NCI-H526 (cell line): ENCODE measurements around the gene MROH8.

ENCODE experiments used
- DNase-seq, 2 experiments: peaks; one replicate each; lab custom pipeline; 2025; lab: John Stamatoyannopoulos, UW

Gene MROH8

GRCh38 chr20:37178839-37179682, at the start of gene MROH8, which contains the start of gene RPN2:
Gene MROH8, minus strand, starts transcription at chr20:37179548.
Gene RPN2, plus strand, starts transcription at chr20:37179330. Its CDS starts 27 bp downstream, at chr20:37179357.
- peak; percentile 97 to 99 for DNase-seq

GRCh38 chr20:37228656-37229055, 49.3 kb upstream of the MROH8 start:
- DNase-seq, result no peak

- DNase-seq, result no peak
Observed at GRCh38 chr20:37228082-37228481, 48.7 kb upstream of the MROH8 start.

- DNase-seq, result no peak
Observed at GRCh38 chr20:37226889-37227288, 47.5 kb upstream of the MROH8 start.

- no peak for DNase-seq
Observed at GRCh38 chr20:37225146-37225545, 45.8 kb upstream of the MROH8 start.

- DNase-seq, result no peak
Observed at GRCh38 chr20:37223053-37223452, 43.7 kb upstream of the MROH8 start.

GRCh38 chr20:37222086-37222485, 42.7 kb upstream of the MROH8 start:
- no peak for DNase-seq

GRCh38 chr20:37220731-37221130, 41.4 kb upstream of the MROH8 start:
- no peak for DNase-seq

GRCh38 chr20:37219751-37220668, 40.7 kb upstream of the MROH8 start:
- DNase-seq, result no peak

- DNase-seq, result no peak
Observed at GRCh38 chr20:37218976-37219375, 39.6 kb upstream of the MROH8 start.

- no peak for DNase-seq
Observed at GRCh38 chr20:37218441-37218840, 39.1 kb upstream of the MROH8 start.

GRCh38 chr20:37209661-37210314, 30.4 kb upstream of the MROH8 start:
- DNase-seq, result no peak

GRCh38 chr20:37209193-37209592, 29.8 kb upstream of the MROH8 start:
- no peak for DNase-seq

- DNase-seq, result no peak
Observed at GRCh38 chr20:37207171-37207570, 27.8 kb upstream of the MROH8 start.

- no peak for DNase-seq
Observed at GRCh38 chr20:37205794-37206193, 26.4 kb upstream of the MROH8 start.

- no peak for DNase-seq
Observed at GRCh38 chr20:37205130-37205529, 25.8 kb upstream of the MROH8 start.

- DNase-seq, result no peak
Observed at GRCh38 chr20:37204056-37204455, 24.7 kb upstream of the MROH8 start.

- DNase-seq, result peak; percentile 14 to 39
Observed at GRCh38 chr20:37202267-37202943, 23.1 kb upstream of the MROH8 start.

- no peak for DNase-seq
Observed at GRCh38 chr20:37201827-37202162, 22.4 kb upstream of the MROH8 start.

- no peak for DNase-seq
Observed at GRCh38 chr20:37200926-37201826, 21.8 kb upstream of the MROH8 start.

- no peak for DNase-seq
Observed at GRCh38 chr20:37200376-37200775, 21.0 kb upstream of the MROH8 start.
